Upper lobe of right lung (tissue), 1 donor: ENCODE measurements around the gene ADPRM. TPM values are rescaled to one million over a fixed set of nuclear protein-coding genes. Genes with fewer than 3 reads are reported as not detected.

Experiments used
- ATAC-seq: fragments of 200-7000 bp; cut with Tn5 transposase; one replicate; pipeline ENCODE4 v1.9.1; 2020; ENCODE audit warnings: mild to moderate bottlenecking, moderate library complexity
- DNase-seq: peaks from one replicate; pipeline ENCODE4 v3.0.0-alpha.2; 2020
- H3K27ac ChIP-seq: fragments of 200-600 bp; one replicate; pipeline ENCODE4 v1.8.0; 2022
- H3K27me3 ChIP-seq: fragments of 200-600 bp; one replicate; pipeline ENCODE4 v1.8.0; 2022; ENCODE audit warnings: mild to moderate bottlenecking
- H3K36me3 ChIP-seq: fragments of 200-600 bp; one replicate; pipeline ENCODE4 v1.8.0; 2022
- H3K4me1 ChIP-seq: fragments of 200-600 bp; one replicate; pipeline ENCODE4 v1.8.0; 2022
- H3K4me3 ChIP-seq: fragments of 200-600 bp; one replicate; pipeline ENCODE4 v1.8.0; 2022; ENCODE audit warnings: mild to moderate bottlenecking
- H3K9me3 ChIP-seq: fragments of 200-600 bp; one replicate; pipeline ENCODE4 v1.8.0; 2022
- intact Hi-C: fragments of 100-400 bp; cut with DNase I; formaldehyde crosslinking; loops from one replicate; pipeline ENCODE4 v1.11.0; 2022
- total RNA-seq: library from RNA; stranded (reverse); fragmentation: NEBNext Ultra II Directional; extraction: Animal tissue kit (Norgen Biotek cat#: 25700); gene quantifications from one replicate; pipeline ENCODE4 v1.2.1, GENCODE V29; 2021
- TF ChIP-seq, protein P1 (sequence below): fragments of 200-600 bp; IDR thresholded peaks from one replicate; pipeline ENCODE4 v1.8.0; 2022; ENCODE audit warnings: antibody characterized with exemption
- donor health status: DM: no; HTN: yes; CAD: no; lungs with severe emphysema.

Gene ADPRM
- total RNA-seq, 1 donor from 2014 or later: 8.2 TPM

DNA sequence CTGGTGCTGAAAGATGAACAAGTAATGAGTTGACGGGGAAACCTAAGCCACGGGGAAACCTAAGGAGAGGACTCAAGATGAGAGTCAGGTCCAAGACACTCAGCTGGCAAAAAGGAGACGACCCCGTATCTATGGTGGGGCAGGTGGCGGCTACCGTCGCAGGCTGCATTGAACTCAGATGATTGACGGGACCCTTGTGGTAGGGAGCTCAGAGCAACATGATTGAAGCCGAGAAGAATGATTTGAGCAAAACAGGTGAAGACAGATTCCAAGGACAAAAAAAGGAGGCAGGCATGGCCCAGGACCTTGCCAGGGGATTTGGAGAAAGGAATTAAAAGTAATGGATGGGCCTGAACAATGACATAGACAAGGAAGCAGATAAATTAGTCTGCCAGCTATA, 32.8 kb upstream of the ADPRM start:
- TF ChIP-seq, protein P1, sequence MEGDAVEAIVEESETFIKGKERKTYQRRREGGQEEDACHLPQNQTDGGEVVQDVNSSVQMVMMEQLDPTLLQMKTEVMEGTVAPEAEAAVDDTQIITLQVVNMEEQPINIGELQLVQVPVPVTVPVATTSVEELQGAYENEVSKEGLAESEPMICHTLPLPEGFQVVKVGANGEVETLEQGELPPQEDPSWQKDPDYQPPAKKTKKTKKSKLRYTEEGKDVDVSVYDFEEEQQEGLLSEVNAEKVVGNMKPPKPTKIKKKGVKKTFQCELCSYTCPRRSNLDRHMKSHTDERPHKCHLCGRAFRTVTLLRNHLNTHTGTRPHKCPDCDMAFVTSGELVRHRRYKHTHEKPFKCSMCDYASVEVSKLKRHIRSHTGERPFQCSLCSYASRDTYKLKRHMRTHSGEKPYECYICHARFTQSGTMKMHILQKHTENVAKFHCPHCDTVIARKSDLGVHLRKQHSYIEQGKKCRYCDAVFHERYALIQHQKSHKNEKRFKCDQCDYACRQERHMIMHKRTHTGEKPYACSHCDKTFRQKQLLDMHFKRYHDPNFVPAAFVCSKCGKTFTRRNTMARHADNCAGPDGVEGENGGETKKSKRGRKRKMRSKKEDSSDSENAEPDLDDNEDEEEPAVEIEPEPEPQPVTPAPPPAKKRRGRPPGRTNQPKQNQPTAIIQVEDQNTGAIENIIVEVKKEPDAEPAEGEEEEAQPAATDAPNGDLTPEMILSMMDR: no peak
- Histone ChIP-seq H3K4me3 (no peak overlapping the region), H3K9me3 (no peaks in the 10 kb centered on the region), H3K27me3 (no peaks in the 10 kb centered on the region), H3K4me1 (no peaks in the 10 kb centered on the region), H3K36me3 (no peaks in the 10 kb centered on the region), H3K27ac (no peak overlapping the region)
- DNase-seq (no peak), ATAC-seq (no peak)
- intact Hi-C loops: no loop called here

DNA sequence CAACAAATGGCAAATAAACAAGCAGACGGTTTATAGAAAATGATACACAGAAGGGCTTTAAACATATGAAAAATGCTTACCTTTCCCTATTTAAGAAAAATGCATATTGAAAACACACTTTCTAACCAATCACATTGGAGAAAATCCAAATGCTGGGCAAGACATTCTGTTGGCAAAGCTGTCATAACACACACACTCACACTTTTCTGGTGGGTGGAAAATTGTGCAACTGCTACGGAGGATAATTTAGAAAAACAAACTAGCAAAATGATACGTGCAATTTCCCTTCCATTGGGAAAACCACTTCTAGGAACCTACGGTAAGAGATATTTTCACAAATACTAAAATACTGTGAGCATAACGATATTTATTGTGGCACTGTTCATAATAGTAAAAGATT, 30.5 kb upstream of the ADPRM start:
- DNase-seq (no peak), ATAC-seq (no peak)
- H3K9me3 ChIP-seq: no peaks in the 10 kb centered on the region
- intact Hi-C loops: no loop called here
- no peak overlapping the region for H3K4me3 ChIP-seq
- no peak overlapping the region for H3K27ac ChIP-seq
- no peaks in the 10 kb centered on the region for H3K36me3 ChIP-seq
- TF ChIP-seq, protein P1: no peak
- H3K4me1 ChIP-seq: no peaks in the 10 kb centered on the region
- H3K27me3 ChIP-seq: no peaks in the 10 kb centered on the region

- TF ChIP-seq, protein P1: no peak
- Histone ChIP-seq H3K4me3 (no peak overlapping the region), H3K9me3 (no peaks in the 10 kb centered on the region), H3K27ac (no peak overlapping the region), H3K4me1 (no peaks in the 10 kb centered on the region), H3K27me3 (no peaks in the 10 kb centered on the region), H3K36me3 (no peaks in the 10 kb centered on the region)
- intact Hi-C loops: no loop called here
- DNase-seq: no peak
- ATAC-seq: no peak
Measured at GRCh38 chr17:10668775-10669174, 28.6 kb upstream of the ADPRM start.

DNA sequence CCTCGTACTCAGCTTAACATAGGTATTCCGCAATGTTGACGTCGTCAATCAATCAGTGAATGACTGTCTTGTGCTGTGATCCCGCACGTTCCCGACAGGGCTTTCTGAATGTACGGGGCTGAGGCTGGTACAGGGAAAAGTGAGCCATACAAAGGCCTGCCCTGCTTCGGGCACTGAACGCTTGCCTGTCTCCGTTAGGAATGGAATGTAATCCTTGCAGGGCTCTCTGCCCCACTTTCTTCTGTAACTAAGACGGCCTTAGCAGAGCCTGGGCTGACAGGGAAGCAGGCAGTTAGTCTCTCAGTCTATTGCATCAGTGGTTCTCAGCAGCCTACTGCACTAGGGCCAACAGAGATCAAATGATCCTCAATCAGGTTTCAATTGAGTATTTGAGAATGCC, 24.1 kb upstream of the ADPRM start:
- Histone ChIP-seq H3K27me3 (no peaks in the 10 kb centered on the region), H3K4me1 (no peaks in the 10 kb centered on the region), H3K4me3 (no peak overlapping the region), H3K36me3 (peaks cover 29% of the 10 kb centered on the region), H3K9me3 (no peaks in the 10 kb centered on the region), H3K27ac (no peak overlapping the region)
- TF ChIP-seq, protein P1: no peak
- DNase-seq (no peak), ATAC-seq (no peak)
- intact Hi-C loops: no loop called here

DNA sequence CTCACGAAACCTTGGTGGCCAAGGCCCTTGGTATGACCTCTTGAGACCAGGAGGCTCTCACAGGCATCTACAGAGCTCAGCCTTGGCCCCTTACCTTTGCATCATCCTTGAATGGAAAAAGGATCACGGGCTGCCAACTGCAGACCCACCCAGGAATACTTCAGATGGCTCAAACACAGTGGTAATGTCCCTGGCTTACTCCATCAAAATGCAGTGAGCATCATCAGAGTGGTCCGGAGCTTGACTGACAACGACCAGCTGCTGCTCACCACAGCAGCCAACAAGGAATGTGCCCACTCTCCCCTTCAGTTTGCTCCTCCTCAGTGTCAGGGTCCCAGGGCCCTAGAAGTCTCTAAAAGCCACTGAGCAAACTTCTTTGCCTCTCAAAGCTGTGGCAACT, 22.7 kb upstream of the ADPRM start:
- H3K27ac ChIP-seq: no peak overlapping the region
- H3K27me3 ChIP-seq: no peaks in the 10 kb centered on the region
- H3K4me3 ChIP-seq: no peak overlapping the region
- peaks cover 35% of the 10 kb centered on the region for H3K36me3 ChIP-seq
- no peaks in the 10 kb centered on the region for H3K4me1 ChIP-seq
- TF ChIP-seq, protein P1: no peak
- intact Hi-C loops: no loop called here
- H3K9me3 ChIP-seq: no peaks in the 10 kb centered on the region
- DNase-seq: no peak
- no peak for ATAC-seq

GRCh38 chr17:10681866-10682446, 15.4 kb upstream of the ADPRM start:
- Histone ChIP-seq H3K9me3 (no peaks in the 10 kb centered on the region), H3K27me3 (no peaks in the 10 kb centered on the region), H3K4me1 (no peaks in the 10 kb centered on the region), H3K36me3 (peaks cover 87% of the 10 kb centered on the region), H3K4me3 (no peak overlapping the region), H3K27ac (no peak overlapping the region)
- TF ChIP-seq, protein P1: no peak
- DNase-seq (no peak), ATAC-seq (no peak)
- intact Hi-C loops: no loop called here
